Retinal pigment epithelial cell (primary cell): ENCODE results near the gene CD4.
"Not testable (repeated sequence)": the region's sequence is repeated elsewhere in the genome, so short reads cannot be mapped to it uniquely, and the experiment has no call there.

Source experiments
- DNase-seq: peaks from one replicate; pipeline ENCODE4 v3.0.0-alpha.2; 2010; ENCODE audit warnings: low read depth
- H3K4me3 ChIP-seq: 2 replicates; pipeline ENCODE4 v1.5.1; 2011; ENCODE audit warnings: mild to moderate bottlenecking, low read length, control low read depth, moderate library complexity
- CTCF ChIP-seq: conservative IDR thresholded peaks from 2 replicates; pipeline ENCODE4 v1.5.1; 2011; ENCODE audit warnings: low read depth, low read length, control low read depth, inconsistent platforms

CD4 gene

DNA sequence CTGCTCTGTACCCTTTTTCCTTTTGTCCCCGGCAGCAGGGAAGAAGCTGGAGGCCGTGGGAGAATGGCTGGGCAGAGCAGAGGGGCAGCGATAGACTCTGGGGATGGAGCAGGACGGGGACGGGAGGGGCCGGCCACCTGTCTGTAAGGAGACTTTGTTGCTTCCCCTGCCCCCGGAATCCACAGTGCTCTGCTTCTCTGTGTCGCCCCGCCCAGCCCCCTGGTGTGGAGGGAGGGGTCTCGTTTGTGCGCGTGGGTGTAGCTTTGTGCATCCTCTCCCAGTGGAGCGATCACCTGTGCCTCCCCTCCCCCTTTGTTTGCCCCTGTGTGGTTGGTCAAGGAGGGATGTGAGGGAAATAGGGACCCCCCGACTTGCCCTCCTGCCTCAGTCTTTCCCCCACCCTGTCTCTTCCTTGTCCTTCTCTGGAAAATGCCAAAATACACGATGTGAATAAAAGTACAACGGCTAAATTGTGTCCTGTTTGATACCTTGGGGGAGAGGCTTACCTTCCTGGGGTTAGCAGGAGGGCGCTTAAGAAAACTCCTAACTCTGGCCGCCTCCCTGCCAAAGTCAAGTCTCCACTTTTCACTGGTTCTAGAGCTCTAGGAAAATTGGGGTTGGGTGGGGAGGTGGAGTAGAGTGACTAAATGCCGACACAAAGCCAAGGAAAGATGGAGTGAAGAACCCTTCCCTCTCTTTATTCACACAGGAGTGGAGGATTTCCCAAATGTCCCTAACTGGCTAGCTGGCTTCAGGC, 77.0 kb downstream of the CD4 start:
- DNase-seq, result no peak
- peak overlapping the region; percentile 94 for H3K4me3 ChIP-seq

GRCh38 chr12:6866920-6867412, 77.6 kb downstream of the CD4 start:
- no peak for TF ChIP-seq CTCF
- DNase-seq, result no peak
- peak overlapping the region; percentile 94 for H3K4me3 ChIP-seq

More for the DNA sequence above, 77.0 kb downstream of the CD4 start:
- TF ChIP-seq CTCF, result no peak

DNA sequence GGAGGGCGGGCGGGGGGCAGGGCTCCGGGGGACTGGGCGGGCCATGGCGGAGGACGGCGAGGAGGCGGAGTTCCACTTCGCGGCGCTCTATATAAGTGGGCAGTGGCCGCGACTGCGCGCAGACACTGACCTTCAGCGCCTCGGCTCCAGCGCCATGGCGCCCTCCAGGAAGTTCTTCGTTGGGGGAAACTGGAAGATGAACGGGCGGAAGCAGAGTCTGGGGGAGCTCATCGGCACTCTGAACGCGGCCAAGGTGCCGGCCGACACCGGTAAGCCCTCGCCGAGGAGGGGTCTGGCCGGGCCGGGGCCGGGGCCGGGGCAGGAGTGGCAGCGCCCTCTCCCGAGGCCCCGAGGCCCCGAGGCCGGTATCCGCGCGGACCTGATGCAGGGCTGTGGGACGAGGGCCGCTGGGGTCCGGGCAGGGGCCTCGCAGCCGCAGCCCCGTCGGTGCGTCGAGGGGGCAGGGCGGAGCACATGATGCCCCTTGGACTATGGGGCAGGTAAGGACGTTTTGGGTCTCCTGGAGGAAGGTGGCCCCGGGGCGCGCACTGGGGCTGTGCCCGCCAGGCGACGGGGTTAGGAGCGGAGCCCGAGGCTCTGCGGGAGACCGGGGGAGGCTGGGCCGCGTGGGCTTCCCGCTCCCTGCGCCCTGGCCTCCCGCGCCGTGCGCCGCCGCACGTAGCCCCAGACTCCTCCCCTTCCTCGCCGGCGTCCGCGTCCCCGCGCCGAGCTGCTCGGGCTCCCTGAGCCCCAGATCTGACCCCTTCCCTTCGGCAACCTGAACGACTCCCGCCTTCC, 78.3 kb downstream of the CD4 start, which contains the start of gene TPI1:
Gene TPI1, plus strand, starts transcription at position 119 of the 798 bp plus-strand sequence. Its CDS starts 36 bp downstream, at position 155.
- DNase-seq, result no peak
- H3K4me3 ChIP-seq, result peak within 1 kb of the TSS; percentile 94
- TF ChIP-seq CTCF, result no peak

DNA sequence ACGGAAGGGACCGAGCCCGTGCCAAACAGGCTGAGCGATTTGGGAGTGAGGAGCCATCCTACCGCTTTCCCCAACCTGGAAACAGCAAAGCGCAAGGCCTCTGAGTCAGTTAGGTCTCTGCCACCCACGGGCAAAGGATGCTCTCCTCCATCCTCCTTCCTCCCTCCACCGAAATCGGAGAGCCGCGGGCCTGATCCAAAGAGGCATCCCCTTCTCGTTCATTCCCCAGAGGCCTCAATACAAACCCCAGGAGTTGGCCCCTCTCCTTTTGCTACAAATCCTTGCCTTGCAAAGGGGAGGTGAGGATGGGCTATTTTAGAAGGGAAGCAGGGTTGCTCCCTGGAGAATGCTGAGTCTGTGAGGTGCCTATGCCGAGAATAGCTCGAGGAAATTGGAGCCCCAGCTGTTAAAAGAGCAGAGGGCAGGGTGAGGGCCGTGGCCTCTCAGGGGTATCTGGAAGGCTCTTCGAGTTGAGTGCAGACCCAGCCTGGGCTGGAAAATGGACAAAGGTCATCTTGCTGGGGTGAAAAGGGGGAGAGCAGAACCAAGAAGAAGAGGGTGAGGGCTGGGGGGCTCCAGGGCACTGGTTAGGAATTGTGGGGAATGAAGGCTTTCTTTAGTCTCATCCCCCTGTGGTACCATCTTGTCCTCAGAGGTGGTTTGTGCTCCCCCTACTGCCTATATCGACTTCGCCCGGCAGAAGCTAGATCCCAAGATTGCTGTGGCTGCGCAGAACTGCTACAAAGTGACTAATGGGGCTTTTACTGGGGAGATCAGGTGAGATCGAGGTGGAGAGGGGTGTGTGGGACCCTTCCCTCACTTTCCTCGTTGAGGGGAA, 79.1 kb downstream of the CD4 start:
- peak; percentile 48 for TF ChIP-seq CTCF
- no peak for DNase-seq
- H3K4me3 ChIP-seq, result peak overlapping the region; percentile 94

DNA sequence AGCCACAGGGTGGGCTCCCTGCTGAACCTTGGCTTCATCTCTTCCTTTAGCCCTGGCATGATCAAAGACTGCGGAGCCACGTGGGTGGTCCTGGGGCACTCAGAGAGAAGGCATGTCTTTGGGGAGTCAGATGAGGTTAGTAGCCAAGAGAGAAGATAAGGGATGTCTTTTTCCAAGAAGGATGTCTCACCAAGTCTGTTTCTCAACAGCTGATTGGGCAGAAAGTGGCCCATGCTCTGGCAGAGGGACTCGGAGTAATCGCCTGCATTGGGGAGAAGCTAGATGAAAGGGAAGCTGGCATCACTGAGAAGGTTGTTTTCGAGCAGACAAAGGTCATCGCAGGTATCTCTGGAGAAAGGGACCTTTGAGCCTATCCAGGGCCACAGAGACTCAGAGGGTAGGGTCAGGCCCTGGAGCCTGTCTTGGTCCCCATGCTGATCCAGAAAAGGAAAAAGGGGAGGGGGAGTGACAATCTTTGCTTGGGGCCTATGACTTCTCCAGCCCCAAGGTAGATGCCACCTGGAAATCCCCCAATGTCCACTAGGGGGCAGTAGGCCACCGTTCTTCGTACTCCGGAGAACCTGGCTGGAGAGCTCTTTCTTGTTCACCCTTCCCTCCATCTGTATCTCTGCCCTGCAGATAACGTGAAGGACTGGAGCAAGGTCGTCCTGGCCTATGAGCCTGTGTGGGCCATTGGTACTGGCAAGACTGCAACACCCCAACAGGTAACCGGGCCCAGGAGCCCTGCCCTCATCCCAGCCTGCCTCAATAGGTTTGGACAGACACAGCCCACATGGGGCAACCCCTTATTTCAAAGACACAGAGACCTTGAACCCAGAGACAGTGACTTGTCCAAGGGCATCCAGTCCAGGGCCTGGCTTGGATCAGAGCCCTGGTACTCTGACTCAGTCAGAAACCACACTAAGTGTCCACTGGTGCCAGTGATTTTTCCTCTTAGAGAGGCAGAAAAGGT, 80.0 kb downstream of the CD4 start:
- no peak for DNase-seq
- H3K4me3 ChIP-seq, result peak overlapping the region; percentile 94

DNA sequence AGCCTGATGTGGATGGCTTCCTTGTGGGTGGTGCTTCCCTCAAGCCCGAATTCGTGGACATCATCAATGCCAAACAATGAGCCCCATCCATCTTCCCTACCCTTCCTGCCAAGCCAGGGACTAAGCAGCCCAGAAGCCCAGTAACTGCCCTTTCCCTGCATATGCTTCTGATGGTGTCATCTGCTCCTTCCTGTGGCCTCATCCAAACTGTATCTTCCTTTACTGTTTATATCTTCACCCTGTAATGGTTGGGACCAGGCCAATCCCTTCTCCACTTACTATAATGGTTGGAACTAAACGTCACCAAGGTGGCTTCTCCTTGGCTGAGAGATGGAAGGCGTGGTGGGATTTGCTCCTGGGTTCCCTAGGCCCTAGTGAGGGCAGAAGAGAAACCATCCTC, 81.0 kb downstream of the CD4 start:
- not testable (repeated sequence) for DNase-seq

More for the DNA sequence above, 80.0 kb downstream of the CD4 start:
- peak; percentile 93 for TF ChIP-seq CTCF

More for the DNA sequence above, 81.0 kb downstream of the CD4 start:
- not testable (repeated sequence) for H3K4me3 ChIP-seq
